Prostate gland (tissue), 2 donors: ENCODE results near the gene PC. TPM values are rescaled to one million over a fixed set of nuclear protein-coding genes. Genes with fewer than 3 reads are reported as not detected.
A peak's percentile ranks its signal among the peaks of the same experiment; 100 is the strongest.

ENCODE experiments used
- DNase-seq: peaks from one replicate; pipeline ENCODE4 v3.0.0-alpha.2; 2019; ENCODE audit warnings: low spot score
- H3K27ac ChIP-seq, 2 donors: fragments of 200-600 bp; sonication (generic); 2 replicates each; pipeline ENCODE4 v1.5.1; 2017 to 2019
- H3K27me3 ChIP-seq: fragments of 200-600 bp; sonication (generic); replicated peaks from 2 replicates; pipeline ENCODE4 v1.5.1; 2019; ENCODE audit not compliant: insufficient read depth
- H3K36me3 ChIP-seq, 2 donors: fragments of 200-600 bp; sonication (generic); 1 replicate in 1 of 2; 2 replicates in 1 of 2; pipeline versions ENCODE4 v1.5.1 to v1.8.1; 2017 to 2019
- H3K4me1 ChIP-seq: fragments of 200-600 bp; sonication (generic); replicated peaks from 2 replicates; pipeline ENCODE4 v1.5.1; 2019
- H3K4me3 ChIP-seq, 2 donors: fragments of 200-600 bp; sonication (generic); 2 replicates each; pipeline ENCODE4 v1.5.1; 2017 to 2019
- H3K9me3 ChIP-seq: fragments of 200-600 bp; sonication (generic); 2 replicates; pipeline ENCODE4 v1.5.1; 2017
- POLR2A ChIP-seq: fragments of 450-650 bp; IDR thresholded peaks from one replicate; pipeline ENCODE4 v1.6.1; 2016; ENCODE audit warnings: antibody characterized with exemption, mild to moderate bottlenecking
- POLR2AphosphoS5 ChIP-seq: sonication (generic); formaldehyde crosslinking; IDR thresholded peaks from one replicate; pipeline ENCODE4 v1.6.1; 2017; ENCODE audit warnings: antibody characterized with exemption
- WGBS: methylation state at CpG from one replicate; pipeline ENCODE4 v1.1.5; 2018; 5-methylcytosine and 5-hydroxymethylcytosine counted together
- intact Hi-C: fragments of 100-400 bp; cut with DNase I; formaldehyde crosslinking; loops from one replicate; pipeline ENCODE4 v1.14.2; 2022
- total RNA-seq, 2 donors: library from RNA; depleted of rRNA; stranded (reverse); fragments of >200 nt; gene quantifications; one replicate each; pipeline ENCODE4 v1.1.0, GENCODE V29; 2016
- TF ChIP-seq, protein P1 (sequence below), 4 experiments: fragments of 200-600 bp in 2 of 4; fragments of 450-650 bp in 2 of 4; sonication (generic) in 2 of 4; IDR thresholded peaks; 1 replicate in 3 of 4; 2 replicates in 1 of 4; pipeline ENCODE4 v1.5.1; 2016 to 2019; ENCODE audit warnings: antibody characterized with exemption in 4 of 4, mild to moderate bottlenecking in 2 of 4, moderate library complexity in 2 of 4

The PC gene
- total RNA-seq, 2 donors from 2014 or later: 42.8 to 43.4 TPM

DNA sequence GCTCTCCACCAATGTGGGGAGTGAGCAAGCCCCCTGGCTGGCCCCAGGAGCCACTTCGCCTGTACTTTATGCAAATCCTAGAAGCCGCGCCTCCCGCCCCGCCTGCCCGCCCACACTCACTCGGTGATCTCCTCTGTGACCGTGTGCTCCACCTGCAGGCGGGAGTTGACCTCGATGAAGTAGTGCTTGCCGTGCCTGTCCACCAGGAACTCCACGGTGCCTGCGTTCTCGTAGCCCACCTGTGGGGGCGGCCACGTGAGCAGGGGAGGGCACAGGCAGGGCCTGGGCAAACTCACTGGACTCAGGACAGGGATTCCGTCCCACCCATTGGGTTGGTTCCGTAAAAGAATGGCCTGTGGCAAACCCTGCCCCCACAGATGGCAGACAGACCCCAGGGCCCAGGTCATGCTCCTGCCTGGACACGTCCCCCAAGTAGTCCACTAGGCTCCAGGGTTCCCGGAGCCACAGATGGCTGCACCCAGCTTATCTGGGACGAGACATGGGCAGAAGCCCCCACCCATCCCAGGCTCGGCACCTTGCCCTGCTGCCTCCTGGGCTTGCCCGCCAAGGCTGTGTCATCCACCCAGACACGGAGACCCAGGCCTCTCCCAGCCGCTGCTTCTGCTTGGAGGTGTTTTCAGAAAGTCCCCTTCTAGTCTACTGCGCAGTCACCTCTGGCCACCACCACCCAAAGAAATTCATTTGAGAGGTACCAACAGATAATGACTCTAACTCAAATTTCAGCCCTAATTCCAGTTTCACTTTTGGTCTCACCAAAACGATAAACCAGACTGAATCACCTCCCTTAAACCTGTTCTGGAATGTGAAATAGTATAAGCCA lies 89.2 kb downstream of the PC start:
- Histone ChIP-seq H3K9me3 (no peaks in the 10 kb centered on the region), H3K27me3 (no peaks in the 10 kb centered on the region), H3K27ac (no peak overlapping the region), H3K4me3 (no peak overlapping the region), H3K36me3 (no peaks in the 10 kb centered on the region), H3K4me1 (no peaks in the 10 kb centered on the region)
- TF ChIP-seq, protein P1, sequence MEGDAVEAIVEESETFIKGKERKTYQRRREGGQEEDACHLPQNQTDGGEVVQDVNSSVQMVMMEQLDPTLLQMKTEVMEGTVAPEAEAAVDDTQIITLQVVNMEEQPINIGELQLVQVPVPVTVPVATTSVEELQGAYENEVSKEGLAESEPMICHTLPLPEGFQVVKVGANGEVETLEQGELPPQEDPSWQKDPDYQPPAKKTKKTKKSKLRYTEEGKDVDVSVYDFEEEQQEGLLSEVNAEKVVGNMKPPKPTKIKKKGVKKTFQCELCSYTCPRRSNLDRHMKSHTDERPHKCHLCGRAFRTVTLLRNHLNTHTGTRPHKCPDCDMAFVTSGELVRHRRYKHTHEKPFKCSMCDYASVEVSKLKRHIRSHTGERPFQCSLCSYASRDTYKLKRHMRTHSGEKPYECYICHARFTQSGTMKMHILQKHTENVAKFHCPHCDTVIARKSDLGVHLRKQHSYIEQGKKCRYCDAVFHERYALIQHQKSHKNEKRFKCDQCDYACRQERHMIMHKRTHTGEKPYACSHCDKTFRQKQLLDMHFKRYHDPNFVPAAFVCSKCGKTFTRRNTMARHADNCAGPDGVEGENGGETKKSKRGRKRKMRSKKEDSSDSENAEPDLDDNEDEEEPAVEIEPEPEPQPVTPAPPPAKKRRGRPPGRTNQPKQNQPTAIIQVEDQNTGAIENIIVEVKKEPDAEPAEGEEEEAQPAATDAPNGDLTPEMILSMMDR (IDR thresholded peaks at IDR 0.05): peak in 2 of 4 experiments; percentile 31 to 40
- TF ChIP-seq POLR2A (no peak), POLR2AphosphoS5 (no peak)
- DNase-seq: no peak
- intact Hi-C loops: no loop called here
- WGBS: 61% methylated on average over 27 of the region's 27 CpGs

DNA sequence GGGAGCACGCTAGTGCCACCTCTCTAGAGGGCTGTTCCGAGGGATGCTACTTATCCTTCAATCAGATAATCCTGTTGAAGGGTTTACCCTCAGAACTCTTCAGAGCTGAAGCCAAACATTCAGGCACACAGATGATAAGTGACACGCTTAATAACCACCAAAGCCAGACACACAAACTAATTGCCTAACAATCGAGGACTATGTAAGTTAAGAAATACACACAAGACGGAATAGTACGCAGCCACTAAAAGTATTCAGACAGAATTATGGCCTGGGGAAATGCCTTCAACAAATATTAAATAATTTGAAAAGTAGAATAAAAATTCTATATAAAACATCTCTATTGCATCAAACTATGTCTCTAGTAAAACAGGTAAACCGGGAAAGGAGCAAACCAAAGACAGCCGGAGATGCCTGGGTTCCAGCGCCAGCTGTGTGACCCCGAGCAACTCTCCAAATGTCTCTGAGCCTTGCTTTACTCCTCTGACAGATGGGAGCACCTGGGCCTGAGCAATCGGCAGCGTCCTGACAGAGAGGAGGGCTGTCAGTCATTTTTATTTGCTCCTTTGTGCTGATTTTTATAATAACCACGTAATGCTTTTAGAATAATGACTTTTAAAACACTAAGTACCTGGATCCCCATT lies 90.0 kb downstream of the PC start:
- WGBS: 87% methylated on average over 13 of the region's 13 CpGs
- no peak for DNase-seq
- intact Hi-C loops: no loop called here
- Histone ChIP-seq H3K9me3 (no peaks in the 10 kb centered on the region), H3K4me3 (no peak overlapping the region), H3K4me1 (no peaks in the 10 kb centered on the region), H3K27me3 (no peaks in the 10 kb centered on the region), H3K27ac (no peak overlapping the region), H3K36me3 (no peaks in the 10 kb centered on the region)
- TF ChIP-seq POLR2A (no peak), POLR2AphosphoS5 (no peak)
- TF ChIP-seq, protein P1 (IDR thresholded peaks at IDR 0.05): no peak

DNA sequence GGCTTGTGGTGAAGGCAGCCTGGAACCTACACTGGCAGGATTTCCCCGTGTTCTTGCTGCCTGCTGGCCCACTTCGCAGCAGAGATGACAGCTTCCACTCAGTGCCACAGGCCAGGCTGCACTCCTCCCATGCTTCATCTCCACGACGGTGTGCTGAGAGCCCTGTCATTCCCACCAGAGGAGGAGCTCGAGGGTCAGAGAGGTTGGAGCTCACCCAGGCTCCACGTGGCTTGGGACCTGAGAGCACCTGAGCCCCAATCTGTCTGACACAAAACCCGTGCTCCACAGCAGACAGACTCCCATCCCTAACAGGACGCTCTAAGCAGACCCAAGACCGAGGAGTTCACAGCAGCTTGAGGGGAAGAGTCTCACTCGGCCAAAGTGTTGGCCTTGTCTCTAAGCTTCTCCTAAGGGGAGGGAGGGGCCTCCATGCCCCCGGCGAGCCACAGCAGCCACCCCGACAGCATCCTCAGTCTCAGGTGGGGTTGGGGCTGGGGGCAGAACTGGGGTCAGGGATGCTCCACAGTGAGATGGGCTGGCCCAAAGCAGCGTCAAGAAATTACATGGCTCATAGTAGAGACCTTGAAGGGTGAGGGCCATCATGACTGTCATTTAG lies 90.7 kb downstream of the PC start:
- no peak overlapping the region for H3K27ac ChIP-seq
- TF ChIP-seq, protein P1 (IDR thresholded peaks at IDR 0.05): no peak
- TF ChIP-seq POLR2A: no peak
- TF ChIP-seq POLR2AphosphoS5: no peak

DNA sequence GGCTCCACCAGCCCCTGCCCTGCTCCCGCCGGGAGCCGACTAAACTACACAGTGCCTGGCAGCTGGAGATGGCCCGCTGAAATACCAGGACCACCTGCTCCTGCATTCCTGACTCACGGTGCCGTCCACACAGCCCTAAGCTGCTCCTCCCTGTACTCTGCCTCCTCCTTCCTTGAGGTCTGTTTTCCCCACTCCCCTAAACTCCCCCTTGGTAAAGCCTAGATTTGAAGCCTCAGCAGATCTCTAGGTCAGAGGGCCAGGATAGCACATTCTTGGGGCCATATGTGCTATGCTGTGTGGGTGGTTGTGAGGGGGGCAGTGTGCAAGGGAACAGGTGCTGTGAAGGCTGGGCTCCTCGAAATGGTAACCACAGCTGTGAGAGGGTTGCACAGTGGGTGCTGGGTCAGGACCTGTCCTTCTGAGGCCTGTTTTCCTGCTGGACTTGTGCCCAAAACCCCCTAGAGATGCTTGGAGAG lies 91.6 kb downstream of the PC start:
- 71% methylated on average over 7 of the region's 7 CpGs for WGBS
- intact Hi-C loops: no loop called here

More for the DNA sequence above, 90.7 kb downstream of the PC start:
- intact Hi-C loops: no loop called here
- no peak overlapping the region for H3K4me3 ChIP-seq
- no peaks in the 10 kb centered on the region for H3K4me1 ChIP-seq
- DNase-seq: no peak
- no peaks in the 10 kb centered on the region for H3K9me3 ChIP-seq
- H3K36me3 ChIP-seq: no peaks in the 10 kb centered on the region
- 80% methylated on average over 14 of the region's 14 CpGs for WGBS
- H3K27me3 ChIP-seq: no peaks in the 10 kb centered on the region

More for the DNA sequence above, 91.6 kb downstream of the PC start:
- no peak overlapping the region for H3K4me3 ChIP-seq
- H3K27me3 ChIP-seq: no peaks in the 10 kb centered on the region
- H3K27ac ChIP-seq: no peak overlapping the region
- no peak for DNase-seq
- no peaks in the 10 kb centered on the region for H3K4me1 ChIP-seq
- TF ChIP-seq, protein P1 (IDR thresholded peaks at IDR 0.05): no peak
- no peak for TF ChIP-seq POLR2A
- TF ChIP-seq POLR2AphosphoS5: no peak
- H3K9me3 ChIP-seq: no peaks in the 10 kb centered on the region
- H3K36me3 ChIP-seq: no peaks in the 10 kb centered on the region
